ENCODE measurements around the gene ST3GAL4.

GRCh38 chr11:126340960-126341606 is 14.4 kb upstream of the ST3GAL4 start:
- TF ChIP-seq CTCF (IDR thresholded peaks at IDR 0.05) = no peak
- TF ChIP-seq EZH2 (IDR thresholded peaks at IDR 0.05; ENCODE audit: borderline replicate concordance, insufficient read depth, low read depth, low read length, poor library complexity, severe bottlenecking) = no peak
